ENCODE data around the gene UNC5A.

Gene UNC5A

DNA sequence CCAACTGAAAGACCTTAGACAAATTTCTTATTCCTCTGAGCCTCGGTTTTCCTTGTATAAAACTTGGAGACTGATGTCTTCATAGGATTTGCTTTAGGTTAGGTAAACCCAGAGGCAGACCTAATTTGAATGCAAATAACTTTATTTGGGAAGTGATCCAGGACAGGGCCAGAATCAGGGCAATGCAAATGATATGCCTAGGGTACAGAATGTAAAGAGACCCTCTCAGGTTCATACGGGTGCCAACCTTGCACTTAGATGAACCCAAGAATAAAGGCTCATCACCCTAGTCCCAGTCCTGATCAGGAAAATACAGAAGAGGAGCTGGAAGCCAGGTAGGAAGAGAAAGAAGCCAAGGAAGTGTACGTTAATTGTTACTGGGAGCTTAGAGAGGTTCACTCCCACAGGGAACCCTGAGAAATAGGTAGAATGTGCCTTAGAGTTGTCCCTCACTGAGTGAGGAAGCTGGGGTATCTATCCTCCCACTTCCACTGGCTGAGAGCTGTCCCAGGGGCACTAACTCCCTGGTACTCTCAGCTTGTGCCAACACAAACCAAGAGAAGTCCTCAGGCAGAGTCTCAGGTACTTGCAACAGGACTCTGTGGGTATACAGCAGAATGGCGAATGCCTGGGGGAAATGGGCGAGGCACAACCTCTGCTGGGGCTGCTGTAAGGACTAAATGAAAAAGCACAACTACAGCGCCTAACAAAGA, 91.9 kb downstream of the UNC5A start:
- H3K27ac ChIP-seq (ENCODE audit: low read length): no peak overlapping the region
- no peak overlapping the region for H3K4me2 ChIP-seq (ENCODE audit: insufficient read depth, low read length)
- no peak overlapping the region for H3K4me3 ChIP-seq (ENCODE audit: low read depth in 1 of 2, low read length in 2 of 2)
- no peaks in the 10 kb centered on the region for H3K27me3 ChIP-seq (ENCODE audit: insufficient read depth, low read length, poor library complexity)
- TF ChIP-seq EZH2 (IDR thresholded peaks at IDR 0.05; ENCODE audit: borderline replicate concordance, low read depth, low read length, severe bottlenecking): no peak
- TF ChIP-seq, protein P1, sequence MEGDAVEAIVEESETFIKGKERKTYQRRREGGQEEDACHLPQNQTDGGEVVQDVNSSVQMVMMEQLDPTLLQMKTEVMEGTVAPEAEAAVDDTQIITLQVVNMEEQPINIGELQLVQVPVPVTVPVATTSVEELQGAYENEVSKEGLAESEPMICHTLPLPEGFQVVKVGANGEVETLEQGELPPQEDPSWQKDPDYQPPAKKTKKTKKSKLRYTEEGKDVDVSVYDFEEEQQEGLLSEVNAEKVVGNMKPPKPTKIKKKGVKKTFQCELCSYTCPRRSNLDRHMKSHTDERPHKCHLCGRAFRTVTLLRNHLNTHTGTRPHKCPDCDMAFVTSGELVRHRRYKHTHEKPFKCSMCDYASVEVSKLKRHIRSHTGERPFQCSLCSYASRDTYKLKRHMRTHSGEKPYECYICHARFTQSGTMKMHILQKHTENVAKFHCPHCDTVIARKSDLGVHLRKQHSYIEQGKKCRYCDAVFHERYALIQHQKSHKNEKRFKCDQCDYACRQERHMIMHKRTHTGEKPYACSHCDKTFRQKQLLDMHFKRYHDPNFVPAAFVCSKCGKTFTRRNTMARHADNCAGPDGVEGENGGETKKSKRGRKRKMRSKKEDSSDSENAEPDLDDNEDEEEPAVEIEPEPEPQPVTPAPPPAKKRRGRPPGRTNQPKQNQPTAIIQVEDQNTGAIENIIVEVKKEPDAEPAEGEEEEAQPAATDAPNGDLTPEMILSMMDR (IDR thresholded peaks at IDR 0.05; ENCODE audit: borderline replicate concordance, extremely low read depth, low read length, poor library complexity, severe bottlenecking): no peak
- no peaks in the 10 kb centered on the region for H3K79me2 ChIP-seq (ENCODE audit: insufficient read depth, low read length)
- H3K9ac ChIP-seq (ENCODE audit: low read depth, low read length): no peak overlapping the region
- H3K9me3 ChIP-seq (ENCODE audit: insufficient read depth, low read length, severe bottlenecking): no peaks in the 10 kb centered on the region
- peaks cover 46% of the 10 kb centered on the region for H3K36me3 ChIP-seq (ENCODE audit: insufficient read depth, low read length)
- H4K20me1 ChIP-seq (ENCODE audit: insufficient read depth, low read length): no peaks in the 10 kb centered on the region
- no peaks in the 10 kb centered on the region for H3K4me1 ChIP-seq (ENCODE audit: insufficient read depth, low read length)
- H2AFZ ChIP-seq (ENCODE audit: low read depth, low read length): no peak overlapping the region
- ATAC-seq (ENCODE audit: insufficient read depth, low read depth): no peak
- DNase-seq: no peak

GRCh38 chr5:176902911-176903664, 92.7 kb downstream of the UNC5A start:
- ATAC-seq (ENCODE audit: insufficient read depth, low read depth): no peak
- no peaks in the 10 kb centered on the region for H3K27me3 ChIP-seq (ENCODE audit: insufficient read depth, low read length, poor library complexity)
- no peak overlapping the region for H3K4me2 ChIP-seq (ENCODE audit: insufficient read depth, low read length)
- no peaks in the 10 kb centered on the region for H3K9me3 ChIP-seq (ENCODE audit: insufficient read depth, low read length, severe bottlenecking)
- H3K4me3 ChIP-seq (ENCODE audit: low read depth in 1 of 2, low read length in 2 of 2): no peak overlapping the region
- no peak for TF ChIP-seq EZH2 (IDR thresholded peaks at IDR 0.05; ENCODE audit: borderline replicate concordance, low read depth, low read length, severe bottlenecking)
- TF ChIP-seq, protein P1 (IDR thresholded peaks at IDR 0.05; ENCODE audit: borderline replicate concordance, extremely low read depth, low read length, poor library complexity, severe bottlenecking): no peak
- H3K36me3 ChIP-seq (ENCODE audit: insufficient read depth, low read length): peaks cover 54% of the 10 kb centered on the region
- no peak overlapping the region for H3K27ac ChIP-seq (ENCODE audit: low read length)
- H3K9ac ChIP-seq (ENCODE audit: low read depth, low read length): no peak overlapping the region
- H4K20me1 ChIP-seq (ENCODE audit: insufficient read depth, low read length): no peaks in the 10 kb centered on the region
- DNase-seq: no peak
- no peaks in the 10 kb centered on the region for H3K79me2 ChIP-seq (ENCODE audit: insufficient read depth, low read length)
- H2AFZ ChIP-seq (ENCODE audit: low read depth, low read length): no peak overlapping the region
- H3K4me1 ChIP-seq (ENCODE audit: insufficient read depth, low read length): no peaks in the 10 kb centered on the region

- no peaks in the 10 kb centered on the region for H3K4me1 ChIP-seq (ENCODE audit: insufficient read depth, low read length)
- H3K27me3 ChIP-seq (ENCODE audit: insufficient read depth, low read length, poor library complexity): no peaks in the 10 kb centered on the region
- H3K9ac ChIP-seq (ENCODE audit: low read depth, low read length): no peak overlapping the region
- no peak overlapping the region for H2AFZ ChIP-seq (ENCODE audit: low read depth, low read length)
- H3K4me2 ChIP-seq (ENCODE audit: insufficient read depth, low read length): no peak overlapping the region
- peaks cover 66% of the 10 kb centered on the region for H3K36me3 ChIP-seq (ENCODE audit: insufficient read depth, low read length)
- H3K9me3 ChIP-seq (ENCODE audit: insufficient read depth, low read length, severe bottlenecking): no peaks in the 10 kb centered on the region
- H3K79me2 ChIP-seq (ENCODE audit: insufficient read depth, low read length): no peaks in the 10 kb centered on the region
- no peak overlapping the region for H3K27ac ChIP-seq (ENCODE audit: low read length)
- H4K20me1 ChIP-seq (ENCODE audit: insufficient read depth, low read length): no peaks in the 10 kb centered on the region
- DNase-seq (no peak), ATAC-seq (ENCODE audit: insufficient read depth, low read depth) (no peak)
- TF ChIP-seq, protein P1 (IDR thresholded peaks at IDR 0.05; ENCODE audit: borderline replicate concordance, extremely low read depth, low read length, poor library complexity, severe bottlenecking): no peak
- TF ChIP-seq EZH2 (IDR thresholded peaks at IDR 0.05; ENCODE audit: borderline replicate concordance, low read depth, low read length, severe bottlenecking): no peak
- H3K4me3 ChIP-seq (ENCODE audit: low read depth in 1 of 2, low read length in 2 of 2): no peak overlapping the region
These were observed 93.9 kb downstream of the UNC5A start for GRCh38 chr5:176904276-176904675.
